ENCODE measurements around the gene ATRN.

DNA sequence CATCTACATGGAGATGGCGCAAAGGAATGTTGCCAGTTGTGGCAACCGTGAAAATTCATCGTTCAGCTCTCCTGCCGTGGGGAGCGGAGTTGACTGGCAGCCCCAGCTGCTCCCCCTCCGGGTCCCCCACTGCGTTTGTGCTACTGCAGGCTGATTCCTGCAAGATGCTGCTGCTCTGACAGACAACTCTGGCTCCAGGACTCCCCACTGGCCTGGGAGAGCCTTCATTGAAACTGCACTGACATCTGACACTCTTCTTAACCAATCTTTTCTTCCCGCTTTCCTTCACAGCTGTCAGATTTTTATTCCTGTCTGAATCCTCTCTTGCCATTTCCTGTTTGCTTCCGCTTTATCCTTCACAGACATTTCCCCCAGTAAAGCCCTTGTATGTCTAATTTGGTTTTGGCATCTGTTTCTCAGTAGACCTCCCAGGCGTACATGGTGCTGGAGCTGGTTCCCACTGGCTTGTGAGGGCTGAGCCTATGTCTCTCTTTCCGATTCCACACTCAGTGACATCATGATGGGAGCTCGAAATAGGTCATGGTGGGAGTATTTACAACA lies 9.5 kb upstream of the ATRN start:
- TF ChIP-seq EZH2 (IDR thresholded peaks at IDR 0.05; ENCODE audit: low read depth, low read length, severe bottlenecking) (no peak), CBX5 (IDR thresholded peaks at IDR 0.05; ENCODE audit: low read depth, low read length) (no peak), POLR2A (IDR thresholded peaks at IDR 0.05; ENCODE audit: control extremely low read depth in 1 of 2, low read depth in 2 of 2, low read length in 2 of 2) (no peak), KDM5A (IDR thresholded peaks at IDR 0.05; ENCODE audit: low read length) (no peak), CHD1 (IDR thresholded peaks at IDR 0.05; ENCODE audit: low read depth, low read length) (no peak), POLR2AphosphoS5 (IDR thresholded peaks at IDR 0.05; ENCODE audit: low read depth, low read length) (no peak)
- TF ChIP-seq, protein P1, sequence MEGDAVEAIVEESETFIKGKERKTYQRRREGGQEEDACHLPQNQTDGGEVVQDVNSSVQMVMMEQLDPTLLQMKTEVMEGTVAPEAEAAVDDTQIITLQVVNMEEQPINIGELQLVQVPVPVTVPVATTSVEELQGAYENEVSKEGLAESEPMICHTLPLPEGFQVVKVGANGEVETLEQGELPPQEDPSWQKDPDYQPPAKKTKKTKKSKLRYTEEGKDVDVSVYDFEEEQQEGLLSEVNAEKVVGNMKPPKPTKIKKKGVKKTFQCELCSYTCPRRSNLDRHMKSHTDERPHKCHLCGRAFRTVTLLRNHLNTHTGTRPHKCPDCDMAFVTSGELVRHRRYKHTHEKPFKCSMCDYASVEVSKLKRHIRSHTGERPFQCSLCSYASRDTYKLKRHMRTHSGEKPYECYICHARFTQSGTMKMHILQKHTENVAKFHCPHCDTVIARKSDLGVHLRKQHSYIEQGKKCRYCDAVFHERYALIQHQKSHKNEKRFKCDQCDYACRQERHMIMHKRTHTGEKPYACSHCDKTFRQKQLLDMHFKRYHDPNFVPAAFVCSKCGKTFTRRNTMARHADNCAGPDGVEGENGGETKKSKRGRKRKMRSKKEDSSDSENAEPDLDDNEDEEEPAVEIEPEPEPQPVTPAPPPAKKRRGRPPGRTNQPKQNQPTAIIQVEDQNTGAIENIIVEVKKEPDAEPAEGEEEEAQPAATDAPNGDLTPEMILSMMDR (IDR thresholded peaks at IDR 0.05; ENCODE audit: control extremely low read depth in 1 of 3, insufficient read depth in 1 of 3, low read depth in 1 of 3, low read length in 3 of 3): no peak

Measured in H1 (cell line).